WI38 (cell line): ENCODE measurements around the gene HYDIN.

Experiments used
- H3K4me3 ChIP-seq: 2 replicates; pipeline ENCODE4 v1.5.1; 2011; ENCODE audit warnings: low read depth, mild to moderate bottlenecking, control low read depth, low read length
- TF ChIP-seq, protein P1 (sequence below): IDR thresholded peaks from 2 replicates; pipeline ENCODE4 v1.5.1; 2012; ENCODE audit warnings: low read depth, mild to moderate bottlenecking, control low read depth, low read length

Gene HYDIN

DNA sequence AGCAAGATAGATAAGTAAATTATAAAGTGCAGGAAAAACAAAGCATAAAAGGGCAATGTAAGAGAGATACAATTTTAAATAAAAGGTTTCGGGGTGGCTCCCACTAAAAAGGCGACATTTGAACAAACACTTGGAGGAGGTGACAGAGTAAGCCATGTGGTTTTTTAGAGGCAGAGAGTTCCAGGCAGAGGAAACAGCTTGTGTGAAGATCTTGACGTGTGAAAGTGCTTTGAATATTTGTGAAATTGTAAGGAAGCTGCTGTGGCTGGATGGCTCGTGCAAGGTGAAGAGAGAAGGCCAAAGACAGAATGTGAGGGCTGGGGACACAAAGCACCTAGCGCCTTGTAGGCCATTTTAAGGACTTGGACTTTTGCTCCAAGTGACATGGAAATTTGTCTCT, 28.6 kb upstream of the HYDIN start:
- TF ChIP-seq, protein P1, sequence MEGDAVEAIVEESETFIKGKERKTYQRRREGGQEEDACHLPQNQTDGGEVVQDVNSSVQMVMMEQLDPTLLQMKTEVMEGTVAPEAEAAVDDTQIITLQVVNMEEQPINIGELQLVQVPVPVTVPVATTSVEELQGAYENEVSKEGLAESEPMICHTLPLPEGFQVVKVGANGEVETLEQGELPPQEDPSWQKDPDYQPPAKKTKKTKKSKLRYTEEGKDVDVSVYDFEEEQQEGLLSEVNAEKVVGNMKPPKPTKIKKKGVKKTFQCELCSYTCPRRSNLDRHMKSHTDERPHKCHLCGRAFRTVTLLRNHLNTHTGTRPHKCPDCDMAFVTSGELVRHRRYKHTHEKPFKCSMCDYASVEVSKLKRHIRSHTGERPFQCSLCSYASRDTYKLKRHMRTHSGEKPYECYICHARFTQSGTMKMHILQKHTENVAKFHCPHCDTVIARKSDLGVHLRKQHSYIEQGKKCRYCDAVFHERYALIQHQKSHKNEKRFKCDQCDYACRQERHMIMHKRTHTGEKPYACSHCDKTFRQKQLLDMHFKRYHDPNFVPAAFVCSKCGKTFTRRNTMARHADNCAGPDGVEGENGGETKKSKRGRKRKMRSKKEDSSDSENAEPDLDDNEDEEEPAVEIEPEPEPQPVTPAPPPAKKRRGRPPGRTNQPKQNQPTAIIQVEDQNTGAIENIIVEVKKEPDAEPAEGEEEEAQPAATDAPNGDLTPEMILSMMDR: no peak
- no peak overlapping the region for H3K4me3 ChIP-seq

DNA sequence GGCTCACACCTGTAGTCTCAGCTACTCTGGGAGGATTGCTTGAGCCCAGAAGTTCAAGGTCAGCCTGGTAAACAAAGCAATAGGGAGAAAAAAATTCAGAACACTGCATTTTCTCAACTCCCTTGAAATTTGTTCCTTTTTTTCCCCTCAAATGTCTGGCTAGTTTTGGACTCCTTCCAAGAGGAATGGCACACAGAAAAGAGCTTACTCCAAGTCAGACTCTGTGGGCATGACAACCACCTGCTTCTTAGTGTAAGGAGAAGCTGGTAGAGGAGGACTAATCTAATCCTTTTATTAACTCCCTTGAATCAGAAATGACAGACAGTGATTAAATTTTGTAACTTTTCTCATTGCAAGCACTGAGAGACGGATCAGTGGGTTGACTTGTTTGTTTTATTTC, 27.9 kb upstream of the HYDIN start:
- TF ChIP-seq, protein P1: no peak

DNA sequence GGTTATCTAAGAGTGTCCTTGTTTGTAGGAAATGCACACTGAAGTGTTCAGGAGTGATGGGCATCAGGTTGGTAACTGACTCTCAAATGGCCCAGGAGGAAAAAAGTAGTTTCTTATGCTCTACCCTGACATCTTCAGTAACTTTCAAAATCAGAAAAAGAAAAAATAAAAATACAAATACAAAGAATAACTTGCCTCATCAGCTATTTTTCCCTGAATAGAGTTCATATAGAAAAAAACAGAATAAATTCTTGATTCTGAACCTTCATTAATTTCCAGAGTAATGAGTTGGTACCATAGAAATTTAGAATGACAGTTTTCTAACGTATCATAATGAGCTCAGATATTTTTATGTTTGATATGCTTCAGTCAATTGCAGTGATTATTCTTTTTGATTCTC, 27.2 kb upstream of the HYDIN start:
- TF ChIP-seq, protein P1: no peak
- H3K4me3 ChIP-seq: no peak overlapping the region

More for the DNA sequence above, 27.9 kb upstream of the HYDIN start:
- no peak overlapping the region for H3K4me3 ChIP-seq

DNA sequence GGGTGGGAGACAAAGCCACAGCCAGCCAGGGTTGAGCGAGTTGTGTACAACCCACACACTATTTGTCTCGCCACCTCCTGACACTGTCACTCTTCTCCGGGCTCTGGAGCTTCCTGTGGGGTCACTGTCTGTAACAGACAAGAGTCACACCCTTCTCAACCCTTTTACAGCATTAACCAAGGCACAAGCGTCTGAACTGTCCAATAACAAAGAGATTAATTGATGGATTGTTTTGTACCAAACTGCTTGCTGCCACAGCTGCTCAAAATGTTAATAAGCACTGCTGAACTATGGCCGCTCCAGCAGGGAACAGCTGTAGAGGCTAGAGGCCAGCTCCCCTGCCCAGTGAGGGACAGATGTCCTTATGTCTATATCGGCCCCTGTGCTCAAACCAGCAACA, 25.2 kb upstream of the HYDIN start:
- TF ChIP-seq, protein P1: no peak

DNA sequence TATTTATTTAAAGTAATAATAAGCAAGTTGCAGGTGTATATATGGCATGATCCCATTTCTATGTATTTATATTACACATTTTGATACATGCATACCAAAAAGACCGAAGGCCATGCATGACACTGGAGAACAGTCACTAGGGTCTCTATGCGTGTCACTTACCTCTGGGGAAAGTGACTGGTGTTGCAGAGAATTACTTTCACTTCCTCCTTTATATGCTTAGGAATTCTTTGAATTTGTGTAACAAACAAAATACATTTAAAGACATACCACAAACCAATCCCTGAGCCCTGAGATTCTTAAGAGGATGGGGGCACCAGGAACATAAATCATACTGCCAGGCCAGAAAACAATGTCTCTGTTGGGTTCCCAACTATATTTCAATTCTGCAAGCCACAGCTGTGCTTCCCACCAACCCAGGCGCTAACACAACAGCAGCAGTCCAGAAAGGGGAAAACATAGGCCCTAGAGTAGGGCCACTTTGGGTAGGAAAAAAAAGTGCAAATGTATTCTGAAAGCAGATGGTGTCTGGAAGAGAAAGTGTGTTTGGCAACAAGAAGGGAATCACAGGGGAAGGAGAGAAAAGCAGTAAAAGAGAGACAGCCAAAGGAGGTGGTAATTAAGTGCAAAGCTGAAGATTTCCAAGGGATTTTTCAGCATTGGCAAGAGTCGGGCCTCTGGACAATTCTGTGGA, 24.5 kb upstream of the HYDIN start:
- H3K4me3 ChIP-seq: no peak overlapping the region
- TF ChIP-seq, protein P1: no peak

More for the DNA sequence above, 25.2 kb upstream of the HYDIN start:
- no peak overlapping the region for H3K4me3 ChIP-seq

DNA sequence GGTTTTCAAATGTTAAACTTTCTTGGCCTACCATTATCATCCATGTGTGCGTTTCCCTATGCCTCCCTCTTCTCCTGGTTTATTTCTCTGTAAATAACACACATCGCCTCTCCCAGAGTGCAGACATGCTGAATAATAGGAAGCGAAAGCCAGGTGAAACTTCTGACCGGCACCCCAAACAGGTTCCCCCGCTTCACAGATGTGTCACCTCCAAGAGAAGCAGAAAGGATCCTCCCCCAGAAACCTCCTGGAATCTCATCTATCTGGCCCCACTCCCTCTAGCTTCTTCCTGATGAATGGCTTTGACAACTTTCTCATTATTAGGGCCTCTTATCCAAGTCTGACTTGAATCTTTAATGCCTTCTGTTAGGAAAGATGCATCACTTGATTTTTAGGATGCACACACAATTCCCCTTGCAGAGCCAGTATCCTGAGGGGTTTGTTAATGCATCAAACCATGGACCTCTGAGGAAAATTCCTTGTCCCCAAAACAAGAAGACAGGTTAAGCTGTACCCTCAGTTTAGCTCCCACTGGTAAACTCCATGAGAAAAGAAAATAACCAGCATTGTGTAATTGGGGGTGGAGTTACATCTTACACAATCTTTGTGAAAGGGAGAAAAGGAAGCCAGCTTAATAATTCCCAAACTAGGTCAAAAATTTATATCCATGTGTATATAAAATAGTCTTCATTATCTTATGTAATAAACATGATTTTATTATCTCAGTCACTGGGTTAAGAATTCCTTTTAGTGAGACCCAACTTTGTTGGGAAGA, 20.1 kb upstream of the HYDIN start:
- TF ChIP-seq, protein P1: no peak
- no peak overlapping the region for H3K4me3 ChIP-seq

DNA sequence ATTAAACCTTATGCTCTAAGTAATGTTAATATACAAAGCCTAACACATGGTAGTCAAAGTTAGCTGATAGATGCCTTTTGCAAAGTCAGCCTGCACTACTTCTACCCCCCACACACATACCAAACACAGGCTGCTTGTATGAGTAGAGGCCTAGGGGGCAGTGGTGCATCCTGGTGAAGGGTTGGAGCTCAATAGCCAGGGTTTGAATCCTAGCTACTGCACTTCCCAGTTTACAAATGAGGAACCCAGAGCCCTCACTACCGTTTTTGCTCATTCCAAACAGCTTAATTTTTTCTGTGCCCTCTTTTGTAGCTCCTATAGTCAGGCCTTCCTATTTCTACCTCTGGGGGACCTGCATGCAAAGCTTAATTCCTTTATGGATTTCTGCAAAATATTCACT, 18.9 kb upstream of the HYDIN start:
- TF ChIP-seq, protein P1: no peak

More for the DNA sequence above, 18.9 kb upstream of the HYDIN start:
- no peak overlapping the region for H3K4me3 ChIP-seq
